Measurements from ENCODE around the gene TMED3.
"Not testable (repeated sequence)": the region's sequence is repeated elsewhere in the genome, so short reads cannot be mapped to it uniquely, and the experiment has no call there.

The TMED3 gene

DNA sequence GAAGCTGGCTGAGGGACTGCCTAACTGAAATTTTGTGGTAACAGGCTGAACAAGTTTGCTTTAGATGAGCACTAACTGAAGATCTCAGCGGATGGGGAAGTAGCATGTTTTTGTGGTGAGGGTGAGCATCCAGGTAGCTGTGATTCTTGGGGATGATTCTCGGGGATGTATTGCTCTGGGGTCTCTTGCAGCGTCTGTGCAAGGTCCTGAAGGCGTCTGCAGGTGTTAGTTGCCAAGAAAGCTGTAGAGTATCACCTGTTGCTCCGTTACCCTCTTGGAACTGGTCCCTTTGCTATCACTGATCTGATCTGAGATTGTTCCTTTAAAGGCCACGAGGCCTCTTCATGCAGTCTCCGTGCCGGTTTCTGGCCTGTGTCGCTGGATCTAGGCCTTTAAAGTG is 6.0 kb downstream of the TMED3 start:
- no peak for DNase-seq (ENCODE audit: low spot score)

DNA sequence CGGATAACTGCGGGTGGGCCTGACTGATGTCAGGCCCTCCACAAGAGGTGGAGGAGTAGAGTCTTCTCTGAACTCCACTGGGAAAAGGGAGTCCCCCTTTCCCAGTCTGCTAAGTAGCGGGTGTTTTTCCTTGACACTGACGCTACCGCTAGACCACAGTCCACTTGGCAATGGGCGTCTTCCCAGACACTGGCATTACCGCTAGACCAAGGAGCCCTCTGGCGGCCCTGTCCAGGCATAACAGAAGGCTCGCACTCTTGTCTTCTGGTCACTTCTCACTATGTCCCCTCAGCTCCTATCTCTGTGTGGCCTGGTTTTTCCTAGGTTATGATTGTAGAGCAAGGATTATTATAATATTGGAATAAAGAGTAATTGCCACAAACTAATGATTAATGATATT is 9.1 kb downstream of the TMED3 start:
- DNase-seq (ENCODE audit: low spot score): not testable (repeated sequence)

DNA sequence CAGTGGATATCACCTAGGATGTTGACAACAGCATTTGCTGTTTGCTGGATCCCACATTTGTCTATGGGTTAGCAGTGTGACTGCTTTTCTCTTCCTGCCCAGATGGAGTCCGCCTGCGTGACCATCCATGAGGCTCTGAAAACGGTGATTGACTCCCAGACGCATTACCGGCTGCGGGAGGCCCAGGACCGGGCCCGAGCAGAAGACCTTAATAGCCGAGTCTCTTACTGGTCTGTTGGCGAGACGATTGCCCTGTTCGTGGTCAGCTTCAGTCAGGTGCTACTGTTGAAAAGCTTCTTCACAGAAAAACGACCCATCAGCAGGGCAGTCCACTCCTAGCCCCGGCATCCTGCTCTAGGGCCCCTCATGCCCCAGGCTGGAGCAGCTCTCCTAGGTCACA is 11.0 kb downstream of the TMED3 start:
- DNase-seq (ENCODE audit: low spot score): no peak

DNA sequence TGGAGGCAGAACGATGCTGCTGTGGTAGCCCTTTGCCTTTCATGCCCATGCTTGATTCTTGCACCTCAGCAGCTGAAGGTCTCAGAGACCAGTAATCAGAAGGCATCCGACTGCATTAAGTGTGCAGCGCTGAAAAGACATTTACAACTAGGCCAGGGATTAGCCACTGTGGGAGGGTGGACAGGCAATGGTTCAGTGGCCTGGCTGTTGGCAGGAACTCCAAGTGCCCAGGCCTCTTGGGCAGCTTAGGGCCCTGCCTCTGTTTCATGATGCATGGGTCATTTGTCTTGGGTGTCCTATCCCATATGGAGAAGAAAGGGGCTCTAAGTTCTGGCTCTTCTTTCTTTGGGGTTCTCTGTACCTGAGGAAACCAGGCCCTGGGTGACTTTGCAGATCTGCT is 11.4 kb downstream of the TMED3 start:
- no peak for DNase-seq (ENCODE audit: low spot score)

DNA sequence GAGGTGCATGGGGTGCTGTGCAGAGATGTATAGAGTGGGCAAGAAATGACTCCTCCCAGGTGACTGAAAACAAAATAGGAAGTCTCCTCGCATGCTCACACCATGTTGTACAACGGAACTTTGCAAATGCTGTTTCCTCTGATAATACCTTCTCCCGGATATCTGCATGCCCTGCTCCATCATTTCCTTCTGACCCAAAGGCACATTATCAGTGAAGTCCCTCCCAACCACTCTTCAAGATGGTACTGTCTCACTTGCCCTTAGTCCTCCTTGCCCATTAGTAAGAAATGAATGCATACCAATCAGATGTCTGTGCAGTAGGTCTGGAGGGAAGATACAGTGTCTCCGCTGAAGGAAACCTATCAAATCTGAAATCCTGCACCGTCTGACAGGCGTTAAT is 12.0 kb downstream of the TMED3 start:
- peak; percentile 7 for DNase-seq (ENCODE audit: low spot score)

DNA sequence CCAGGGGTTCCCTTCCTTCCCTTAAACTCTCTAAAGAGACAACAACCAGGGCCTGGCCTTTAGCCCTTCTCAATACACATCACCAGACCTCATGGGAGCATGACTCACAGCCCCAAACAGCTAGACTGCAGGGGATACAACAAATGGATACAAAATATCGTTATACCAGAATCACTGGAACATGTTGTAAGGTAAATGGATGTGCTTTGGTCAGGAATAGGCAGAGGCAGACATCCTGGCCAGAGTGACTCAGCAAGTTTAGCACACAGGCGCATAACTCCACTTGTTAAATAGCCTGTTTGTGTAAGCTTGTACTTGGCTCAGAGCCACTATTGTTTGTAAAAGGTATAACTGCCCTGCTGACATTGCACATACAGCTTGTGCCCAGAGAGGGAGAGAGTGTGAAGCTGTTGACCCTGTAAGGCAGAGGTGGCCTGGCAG is 18.3 kb downstream of the TMED3 start:
- DNase-seq (ENCODE audit: low spot score): no peak

DNA sequence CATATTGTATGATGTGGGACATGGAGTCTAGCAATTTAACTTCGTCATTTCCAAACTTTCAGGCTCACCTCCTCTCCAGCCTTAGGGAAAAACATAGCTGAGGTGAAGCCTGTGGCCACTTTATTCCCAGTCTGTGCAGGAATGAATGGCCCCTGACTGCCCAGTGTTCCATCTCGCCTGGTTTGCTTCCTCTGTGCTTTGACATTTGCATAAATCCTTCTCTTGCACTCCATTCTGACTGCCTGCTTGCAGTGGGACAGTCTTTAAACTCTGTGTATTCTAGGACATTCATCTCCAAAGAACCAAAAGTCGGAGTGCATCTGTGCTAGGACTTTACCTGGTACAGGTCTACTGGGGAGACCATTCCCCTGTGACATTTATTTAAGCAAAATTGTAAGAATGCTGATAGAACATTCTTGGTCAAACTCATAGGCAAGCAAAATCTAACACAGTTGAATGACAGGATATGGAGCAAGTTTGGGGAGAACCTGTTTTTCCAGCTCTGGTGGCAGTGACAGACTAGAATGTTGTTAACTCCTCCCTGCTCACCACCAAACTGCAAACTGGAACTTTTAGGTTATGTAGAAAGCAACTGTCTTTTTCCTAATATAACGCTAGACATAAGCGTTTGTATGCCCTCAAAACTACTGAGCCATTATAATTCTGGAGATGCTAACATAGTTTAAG is 22.1 kb downstream of the TMED3 start:
- DNase-seq (ENCODE audit: low spot score): no peak

DNA sequence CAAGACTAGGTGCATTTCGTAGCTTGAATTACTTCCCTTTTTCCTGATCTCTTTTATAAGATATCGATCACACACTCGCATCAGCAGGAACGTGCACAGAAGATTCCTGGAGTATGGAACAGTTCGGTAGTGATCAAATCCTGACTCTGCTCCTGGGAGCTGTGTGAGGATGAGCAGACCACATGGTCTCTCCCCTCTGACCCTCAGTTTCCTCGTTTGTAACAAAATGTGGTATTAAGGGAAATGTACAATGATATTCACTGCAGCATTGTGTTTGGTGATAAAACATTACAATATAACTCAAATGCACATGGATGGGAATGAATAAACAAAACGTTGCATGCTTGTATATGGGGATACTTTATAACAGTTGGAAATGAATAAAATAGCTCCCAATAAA is 26.7 kb downstream of the TMED3 start:
- no peak for DNase-seq (ENCODE audit: low spot score)

DNA sequence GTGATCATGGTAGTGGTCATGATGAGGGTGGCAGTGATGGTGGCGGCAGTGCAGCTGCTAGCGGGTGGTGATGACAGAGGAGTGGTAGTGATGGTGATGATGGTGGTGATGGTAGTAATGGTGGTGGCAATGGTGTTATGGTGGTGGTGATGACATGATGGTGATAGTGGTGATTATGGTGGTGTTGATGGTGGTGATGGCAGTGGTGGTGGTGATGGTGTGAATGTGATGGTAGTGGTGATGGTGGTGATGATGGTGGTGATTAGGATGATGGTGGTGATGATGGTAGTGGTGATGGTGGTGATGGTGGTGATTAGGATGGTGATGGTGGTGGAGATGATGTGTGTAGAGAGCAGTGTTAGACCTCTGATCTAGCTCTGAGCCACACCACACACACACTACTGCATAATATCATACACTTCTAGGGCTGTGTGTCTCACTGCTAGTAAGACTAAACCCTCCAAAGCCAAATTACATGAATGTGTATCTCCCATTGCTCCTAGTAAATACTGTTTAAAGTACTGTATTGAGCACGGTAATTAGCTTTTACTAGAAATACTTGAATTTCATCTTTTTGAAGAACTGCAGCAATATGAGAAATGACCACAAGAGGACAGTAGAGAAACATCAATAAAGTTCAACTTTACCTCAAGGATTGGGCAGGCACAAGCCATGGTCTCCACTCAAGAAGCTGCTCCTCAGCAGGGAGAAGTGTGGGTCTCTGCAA is 28.8 kb downstream of the TMED3 start:
- peak; percentile 32 for DNase-seq (ENCODE audit: low spot score)

DNA sequence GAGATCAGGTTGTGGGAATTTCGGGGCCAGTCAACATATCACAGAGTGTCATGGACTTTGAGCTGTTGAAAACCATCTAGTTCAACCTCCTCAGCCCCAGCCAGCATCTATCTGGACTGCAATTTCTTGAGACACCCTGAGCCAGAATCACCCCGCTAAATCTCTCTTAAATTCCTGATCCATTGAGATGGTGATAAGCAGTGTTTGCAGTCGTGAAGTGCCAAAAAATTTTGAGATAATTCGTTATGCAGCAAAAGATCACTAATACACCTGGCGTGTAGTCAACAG is 29.3 kb downstream of the TMED3 start:
- no peak for DNase-seq (ENCODE audit: low spot score)

DNA sequence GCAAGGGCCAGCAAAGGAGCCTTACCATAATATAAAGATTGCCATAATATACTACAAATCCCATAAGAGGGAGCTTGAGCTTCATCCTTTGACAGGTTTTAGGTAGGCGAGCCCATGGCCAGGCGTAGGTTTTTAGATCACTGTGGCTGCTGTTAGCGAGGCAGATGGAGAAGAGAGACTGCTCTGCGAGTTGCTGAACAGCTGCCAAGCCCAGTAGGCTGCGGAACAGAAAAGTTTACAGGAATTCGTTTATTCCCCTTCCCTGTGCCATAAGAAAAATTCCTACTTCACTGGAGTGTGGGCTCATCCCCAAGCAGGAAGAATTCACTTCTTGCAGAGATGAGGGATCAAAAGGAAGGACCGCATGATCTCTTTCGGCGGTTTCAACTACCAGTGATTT is 30.5 kb downstream of the TMED3 start:
- no peak for DNase-seq (ENCODE audit: low spot score)

DNA sequence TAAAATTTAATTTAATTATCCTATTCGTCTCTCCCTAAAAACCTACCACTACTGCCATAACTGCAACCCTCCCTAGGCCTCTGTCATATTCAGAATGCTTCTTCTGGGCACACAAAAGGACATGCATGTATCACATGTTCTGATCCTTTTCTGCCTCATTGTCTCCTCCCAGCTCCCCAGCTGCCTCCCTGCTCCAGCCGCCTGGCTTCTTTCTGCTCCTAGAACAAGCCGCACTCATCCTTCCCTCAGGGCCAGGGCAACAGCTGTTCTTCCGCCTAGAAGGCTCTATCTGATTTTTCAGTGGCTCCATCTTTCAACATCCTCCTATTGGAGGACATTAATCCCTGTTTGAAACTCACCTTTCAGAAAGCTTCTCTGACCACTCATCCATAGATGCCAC is 38.6 kb downstream of the TMED3 start:
- DNase-seq (ENCODE audit: low spot score): no peak

DNA sequence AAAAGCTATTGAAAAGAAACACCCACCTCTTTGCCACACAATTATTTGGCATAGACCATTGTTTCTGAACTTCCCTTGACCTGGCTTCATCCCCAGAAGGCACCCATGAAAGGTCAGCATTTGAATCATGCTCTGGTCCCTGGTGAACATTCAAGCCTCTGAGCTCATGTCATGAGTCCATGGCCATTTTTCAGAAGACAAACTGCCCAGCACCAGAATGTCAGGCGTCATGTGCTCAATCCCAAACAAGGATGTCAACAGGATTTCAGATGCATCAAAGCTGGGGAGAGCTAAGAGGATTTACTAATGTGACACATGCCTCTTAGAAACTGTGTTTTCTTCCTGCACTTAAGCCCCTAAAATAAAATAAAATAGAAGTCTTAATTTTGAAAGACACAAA is 41.3 kb downstream of the TMED3 start:
- no peak for DNase-seq (ENCODE audit: low spot score)

DNA sequence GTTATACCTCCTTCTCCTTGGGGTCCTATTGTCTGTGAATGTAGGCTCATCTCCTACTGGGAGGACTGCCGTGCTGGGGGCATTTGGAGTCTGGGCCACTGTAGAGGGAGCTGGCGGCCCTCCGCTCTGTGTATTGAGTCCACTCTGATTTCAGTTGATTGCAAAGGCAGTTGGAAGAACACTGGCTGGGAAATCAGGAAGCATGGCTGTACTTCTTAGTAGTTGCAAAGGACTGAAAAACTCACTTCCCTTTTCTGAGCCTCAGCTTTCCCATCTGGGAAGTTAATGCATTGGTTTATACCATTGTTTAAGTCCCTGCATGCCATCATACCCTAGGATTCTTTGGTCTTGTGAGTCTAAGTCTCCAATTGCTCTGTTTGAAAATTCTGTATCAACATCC is 46.7 kb downstream of the TMED3 start:
- DNase-seq (ENCODE audit: low spot score): no peak

DNA sequence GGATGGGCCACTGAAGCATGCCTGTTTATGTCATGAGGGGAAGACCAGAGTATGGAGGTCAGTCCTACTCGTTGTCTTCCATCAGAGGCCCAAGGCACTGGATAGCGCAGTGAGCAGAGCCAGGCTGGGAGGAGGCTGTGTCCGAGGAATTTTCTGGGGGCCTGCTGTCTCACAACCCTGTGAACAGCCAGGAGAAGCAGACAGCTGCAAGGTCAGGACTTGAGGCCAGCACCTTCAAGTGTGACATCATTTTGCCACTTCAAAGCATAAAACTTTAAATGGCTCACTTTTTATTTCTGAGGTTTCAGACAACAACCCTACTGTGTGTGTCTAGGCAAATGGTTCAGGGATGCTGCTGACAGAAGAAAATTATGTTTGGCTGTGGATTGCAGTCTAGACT is 47.2 kb downstream of the TMED3 start:
- DNase-seq (ENCODE audit: low spot score): no peak

DNA sequence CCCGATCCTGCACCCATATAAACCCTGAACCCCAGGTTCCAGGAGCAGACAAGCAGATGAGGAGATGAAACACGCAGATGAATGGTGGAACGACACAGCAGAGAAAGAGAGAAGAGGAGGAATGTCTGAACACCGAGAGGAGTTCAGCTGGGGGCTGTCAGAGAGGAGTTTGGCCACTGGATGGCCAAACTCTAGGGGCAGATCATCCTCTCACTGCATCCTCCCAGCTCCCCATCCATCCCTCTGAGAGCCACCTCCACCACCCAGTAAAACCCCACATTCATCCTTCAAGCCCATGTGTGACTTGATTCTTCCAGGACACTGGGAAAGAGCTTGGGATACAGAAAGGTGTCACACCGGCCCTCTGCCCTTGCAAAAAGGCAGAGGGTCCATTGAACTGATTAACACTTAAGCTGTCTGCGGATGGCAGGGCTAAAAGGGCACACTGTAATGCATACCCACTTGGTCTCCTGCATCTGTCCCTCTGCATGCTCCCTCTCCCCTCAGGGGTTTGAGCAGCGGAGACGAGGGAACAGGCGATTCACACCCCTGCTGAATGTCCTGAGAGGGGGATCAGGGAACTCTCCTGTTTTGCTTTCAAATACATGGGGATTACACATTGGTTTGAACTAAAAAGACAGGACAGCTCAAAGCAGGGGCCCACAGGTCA is 53.8 kb downstream of the TMED3 start:
- no peak for DNase-seq (ENCODE audit: low spot score)

DNA sequence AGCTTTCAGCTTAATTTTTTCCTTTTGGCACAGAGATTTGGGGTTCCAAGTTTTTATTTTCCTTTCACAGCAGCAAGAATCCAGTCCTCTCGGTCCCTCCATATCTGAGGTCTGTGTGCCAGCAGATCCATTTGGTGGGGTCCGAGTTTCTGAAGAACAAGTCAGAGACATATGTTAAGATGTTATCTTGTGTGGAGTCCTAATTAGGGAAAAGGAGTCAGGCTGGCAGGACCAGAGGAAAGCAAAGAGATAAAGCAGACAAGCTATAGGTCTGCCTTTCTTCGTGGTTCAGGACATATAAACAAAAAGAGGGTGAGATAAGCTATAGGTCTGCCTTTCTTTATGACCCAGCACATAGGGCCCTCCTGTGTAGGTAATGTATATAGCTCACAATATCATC is 54.9 kb downstream of the TMED3 start:
- no peak for DNase-seq (ENCODE audit: low spot score)

DNA sequence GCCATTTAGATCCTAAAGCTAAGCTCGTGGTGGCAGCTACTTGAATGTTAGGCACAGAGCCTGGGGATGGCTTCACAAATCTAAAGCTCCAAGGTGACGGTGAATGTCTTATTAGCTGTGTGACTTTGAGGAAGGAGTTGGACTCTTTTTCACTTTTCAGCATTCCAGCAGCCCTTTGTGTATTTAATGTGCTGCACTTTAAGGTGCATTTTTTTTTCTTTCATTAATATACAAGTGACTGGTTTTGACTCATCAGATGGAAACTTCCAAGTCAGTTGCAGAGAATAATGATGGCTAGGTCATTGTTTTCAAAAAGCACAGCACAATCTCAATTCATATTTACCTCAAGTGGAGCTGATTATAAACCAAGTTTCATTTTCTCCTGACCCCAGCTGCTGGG is 55.8 kb downstream of the TMED3 start:
- DNase-seq (ENCODE audit: low spot score): no peak

DNA sequence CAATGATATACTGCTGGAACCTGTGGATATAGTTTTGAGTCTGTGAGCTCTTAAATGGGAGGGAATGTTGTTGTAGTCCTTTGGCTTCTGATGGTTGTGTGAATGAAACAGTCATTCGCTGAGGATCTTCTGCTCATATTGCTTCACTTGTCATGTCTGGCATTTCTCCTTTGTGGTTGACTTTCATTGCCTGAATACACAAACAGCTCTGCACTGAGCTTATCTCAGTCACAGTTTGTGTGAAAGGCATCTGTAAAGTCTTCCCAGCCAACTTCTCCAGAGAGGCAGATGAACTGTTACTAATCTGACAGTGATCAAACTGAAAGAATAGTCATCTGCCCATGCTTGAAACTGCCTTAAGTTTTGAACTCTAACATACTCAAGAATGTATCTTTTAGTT is 59.8 kb downstream of the TMED3 start:
- DNase-seq (ENCODE audit: low spot score): no peak

DNA sequence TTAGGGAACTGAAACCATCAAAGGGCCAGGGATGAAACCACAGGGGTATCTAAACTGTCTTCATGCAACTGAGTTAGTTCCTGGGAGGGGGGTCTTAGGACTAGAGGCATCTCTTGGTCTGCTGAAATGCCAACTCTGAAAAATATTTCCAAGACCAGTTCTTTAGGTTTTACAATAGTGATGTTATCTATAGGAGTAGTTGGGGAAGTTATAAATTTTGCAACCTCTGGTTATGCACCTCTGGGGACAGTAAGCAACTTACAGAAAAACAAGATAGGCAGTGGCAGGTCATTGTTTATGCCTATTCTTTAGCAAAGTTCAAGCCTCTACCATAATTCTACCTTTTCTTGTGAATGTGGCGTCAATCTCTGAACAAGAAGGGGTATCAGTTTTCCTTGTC is 60.7 kb downstream of the TMED3 start:
- DNase-seq (ENCODE audit: low spot score): no peak

DNA sequence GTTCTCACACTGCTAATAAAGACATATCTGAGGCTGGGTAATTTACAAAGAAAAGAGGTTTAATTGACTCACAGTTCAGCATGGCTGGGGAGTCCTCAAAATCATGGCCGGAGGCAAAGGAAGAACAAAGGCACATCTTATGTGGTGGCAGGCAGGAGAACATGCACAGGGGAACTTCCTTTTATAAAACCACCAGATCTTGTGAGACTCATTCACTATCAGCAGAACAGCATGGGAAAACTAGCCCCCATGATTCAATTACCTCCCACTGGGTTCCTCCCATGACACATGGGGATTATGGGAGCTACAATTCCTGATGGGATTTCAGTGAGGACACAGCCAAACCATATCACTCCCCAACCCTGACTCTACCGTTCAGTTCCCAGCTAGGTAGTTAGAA is 61.5 kb downstream of the TMED3 start:
- DNase-seq (ENCODE audit: low spot score): no peak
